LNCaP clone FGC (cell line): ENCODE data around the gene LDLRAD4.

Experiments used
- DNase-seq: peaks from one replicate; pipeline ENCODE4 v3.0.0-alpha.2; 2011; ENCODE audit warnings: low read depth
- H3K4me3 ChIP-seq: 2 replicates; pipeline ENCODE4 v1.5.1; 2011; ENCODE audit warnings: mild to moderate bottlenecking, low read depth, low read length, control low read depth
- TF ChIP-seq, protein P1 (sequence below): IDR thresholded peaks from 2 replicates; pipeline ENCODE4 v1.5.1; 2012; ENCODE audit warnings: mild to moderate bottlenecking; ENCODE audit not compliant: control insufficient read depth, insufficient read depth; ENCODE audit errors: extremely low read depth

The LDLRAD4 gene

DNA sequence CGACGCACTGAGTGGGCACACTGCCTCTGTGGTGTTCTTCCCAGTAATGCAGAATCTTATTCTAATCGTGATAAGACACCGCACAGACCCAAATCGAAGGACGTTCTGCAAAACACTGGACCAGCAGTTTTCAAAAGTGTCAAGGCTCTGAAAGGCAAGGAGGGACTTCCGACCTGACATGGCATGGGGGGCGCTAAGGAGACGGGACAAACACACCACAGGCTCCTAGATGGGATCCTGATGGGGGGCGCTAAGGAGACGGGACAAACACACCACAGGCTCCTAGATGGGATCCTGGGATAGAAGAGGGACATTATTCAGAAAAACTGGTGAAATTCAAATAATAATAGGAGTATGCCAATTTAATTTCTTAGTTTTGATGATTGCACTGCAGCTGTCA, 191.4 kb downstream of the LDLRAD4 start:
- no peak for DNase-seq
- TF ChIP-seq, protein P1, sequence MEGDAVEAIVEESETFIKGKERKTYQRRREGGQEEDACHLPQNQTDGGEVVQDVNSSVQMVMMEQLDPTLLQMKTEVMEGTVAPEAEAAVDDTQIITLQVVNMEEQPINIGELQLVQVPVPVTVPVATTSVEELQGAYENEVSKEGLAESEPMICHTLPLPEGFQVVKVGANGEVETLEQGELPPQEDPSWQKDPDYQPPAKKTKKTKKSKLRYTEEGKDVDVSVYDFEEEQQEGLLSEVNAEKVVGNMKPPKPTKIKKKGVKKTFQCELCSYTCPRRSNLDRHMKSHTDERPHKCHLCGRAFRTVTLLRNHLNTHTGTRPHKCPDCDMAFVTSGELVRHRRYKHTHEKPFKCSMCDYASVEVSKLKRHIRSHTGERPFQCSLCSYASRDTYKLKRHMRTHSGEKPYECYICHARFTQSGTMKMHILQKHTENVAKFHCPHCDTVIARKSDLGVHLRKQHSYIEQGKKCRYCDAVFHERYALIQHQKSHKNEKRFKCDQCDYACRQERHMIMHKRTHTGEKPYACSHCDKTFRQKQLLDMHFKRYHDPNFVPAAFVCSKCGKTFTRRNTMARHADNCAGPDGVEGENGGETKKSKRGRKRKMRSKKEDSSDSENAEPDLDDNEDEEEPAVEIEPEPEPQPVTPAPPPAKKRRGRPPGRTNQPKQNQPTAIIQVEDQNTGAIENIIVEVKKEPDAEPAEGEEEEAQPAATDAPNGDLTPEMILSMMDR = no peak

DNA sequence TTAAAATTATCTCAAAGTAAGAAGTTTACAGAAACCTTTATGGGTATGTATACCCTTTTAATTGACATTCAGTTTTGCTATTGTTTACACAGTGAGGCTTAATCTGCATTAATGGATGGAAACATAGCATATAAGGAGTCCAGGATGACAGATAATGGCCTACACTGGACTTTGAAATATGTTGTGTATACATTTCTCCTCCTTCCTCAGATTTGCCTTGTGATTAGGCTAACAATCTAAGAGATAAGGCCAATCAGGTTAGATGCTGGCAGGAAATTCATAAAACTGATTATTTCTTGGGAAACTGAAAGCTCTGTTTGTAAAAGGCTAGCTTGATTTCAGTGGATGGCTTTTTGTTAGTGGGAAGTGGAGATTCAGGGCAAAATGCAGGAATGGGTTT, 191.9 kb downstream of the LDLRAD4 start:
- TF ChIP-seq, protein P1 = no peak
- no peak overlapping the region for H3K4me3 ChIP-seq
- no peak for DNase-seq

More for the DNA sequence above, 191.4 kb downstream of the LDLRAD4 start:
- H3K4me3 ChIP-seq = no peak overlapping the region

DNA sequence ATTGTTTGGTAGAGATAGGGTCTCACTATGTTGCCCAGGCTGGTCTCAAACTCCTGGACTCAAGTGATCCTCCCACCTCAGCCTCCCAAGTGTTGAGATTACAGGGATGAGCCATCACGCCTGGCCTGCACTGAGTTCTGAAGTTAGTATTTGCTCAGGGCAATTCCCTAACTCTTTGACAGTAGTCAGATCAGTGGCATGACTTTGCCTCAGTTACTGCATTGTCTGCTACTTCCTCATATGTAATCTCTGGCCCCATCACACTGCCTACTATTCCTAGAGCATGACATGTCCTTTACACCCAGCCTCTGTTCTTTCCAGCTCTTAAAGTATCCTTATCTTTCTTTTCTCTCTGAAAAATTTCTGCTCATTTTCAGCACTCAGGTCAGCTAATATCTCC, 193.5 kb downstream of the LDLRAD4 start:
- H3K4me3 ChIP-seq = no peak overlapping the region
- TF ChIP-seq, protein P1 = no peak
- DNase-seq = no peak

DNA sequence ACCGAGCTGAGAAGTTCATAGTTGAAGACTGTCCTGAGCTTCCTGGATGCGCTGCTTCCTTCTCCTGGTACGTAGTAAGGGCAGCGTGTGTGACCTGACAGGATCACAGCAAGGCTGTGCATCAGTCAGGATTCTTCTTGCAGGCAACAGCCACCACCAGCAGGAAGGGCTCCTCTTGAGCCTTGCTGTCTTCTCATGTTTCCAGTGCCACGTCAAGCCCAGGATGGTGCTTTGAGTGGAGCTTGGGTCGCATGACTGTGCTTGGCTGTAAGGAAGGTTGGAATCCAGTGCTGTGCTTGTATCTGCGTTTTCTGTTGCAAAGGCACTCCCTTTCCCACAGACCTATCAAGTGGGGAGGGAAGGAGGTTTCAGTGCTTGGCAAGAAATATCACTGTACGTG, 194.3 kb downstream of the LDLRAD4 start:
- no peak overlapping the region for H3K4me3 ChIP-seq
- TF ChIP-seq, protein P1 = no peak
- no peak for DNase-seq

DNA sequence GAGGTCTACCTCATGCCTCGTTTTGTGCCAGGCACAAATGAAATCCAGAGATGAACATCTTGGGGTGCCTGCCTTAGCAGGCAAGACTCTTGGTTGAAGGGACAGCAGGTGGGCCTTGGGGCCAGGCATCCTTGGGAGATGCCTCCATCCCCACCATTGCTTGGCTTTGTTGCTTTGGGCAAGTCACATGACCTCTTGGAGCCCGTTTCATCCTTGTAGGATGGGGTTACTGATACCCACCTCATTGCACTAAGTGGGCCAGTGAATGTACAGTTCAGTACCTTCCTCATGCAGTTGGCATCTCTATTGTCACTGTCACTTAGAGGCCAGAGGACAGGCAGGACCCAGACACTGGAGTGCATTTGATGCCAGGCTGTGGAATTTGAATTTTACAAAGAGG, 195.5 kb downstream of the LDLRAD4 start:
- DNase-seq = no peak
- TF ChIP-seq, protein P1 = no peak
- no peak overlapping the region for H3K4me3 ChIP-seq

DNA sequence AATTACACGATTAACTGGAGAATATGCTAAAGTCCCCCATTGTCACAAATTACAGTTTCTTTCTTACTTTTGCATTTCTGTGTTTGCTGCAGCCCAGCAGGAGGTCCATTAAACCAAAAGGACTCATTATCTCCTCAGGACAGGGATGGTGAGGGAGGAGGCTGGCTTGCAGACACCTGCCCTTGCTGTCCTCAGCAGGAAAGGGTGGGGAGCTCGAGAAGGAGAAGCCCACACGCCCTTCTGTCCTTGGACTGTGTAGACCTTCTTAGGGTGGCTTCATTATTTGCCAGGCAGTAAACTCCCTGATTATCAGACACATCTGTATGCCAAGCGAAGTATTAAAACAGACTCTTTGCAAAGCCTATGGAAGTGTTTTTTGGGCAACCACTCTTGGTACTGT, 196.0 kb downstream of the LDLRAD4 start:
- DNase-seq = no peak
- no peak overlapping the region for H3K4me3 ChIP-seq
- TF ChIP-seq, protein P1 = no peak

DNA sequence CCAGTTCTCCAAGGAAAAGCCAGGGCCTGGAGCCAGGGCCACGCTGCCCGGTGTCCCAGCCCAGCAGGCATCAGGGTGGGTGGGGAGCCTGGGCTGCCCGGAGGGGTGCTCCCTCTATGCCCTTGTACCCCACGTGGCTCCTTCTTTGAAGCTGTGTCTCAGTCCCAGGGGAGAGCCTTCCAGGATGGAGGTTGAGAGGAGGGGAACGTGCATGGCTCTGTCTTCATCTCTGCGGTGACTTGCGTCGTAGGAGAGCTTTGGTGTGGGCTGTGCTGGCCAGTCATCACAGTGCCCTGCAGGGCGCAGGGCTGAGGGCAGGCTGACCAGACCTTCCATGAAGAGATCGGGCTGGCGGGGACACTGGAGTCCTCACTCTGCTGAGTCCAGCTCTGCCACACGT, 197.2 kb downstream of the LDLRAD4 start:
- no peak overlapping the region for H3K4me3 ChIP-seq
- TF ChIP-seq, protein P1 = no peak
- DNase-seq = no peak
